Endothelial cell of umbilical vein (primary cell): Measurements from ENCODE around the gene CATSPER3. TPM values are rescaled to one million over a fixed set of nuclear protein-coding genes. Genes with fewer than 3 reads are reported as not detected.

Source experiments
- BruUV-seq: library from RNA; stranded (reverse); fragments of 400-500 nt; replicated peaks from 2 replicates; lab custom pipeline; 2021; lab: Mats Ljungman, UMichigan
- CTCF ChIA-PET: fragments of 300-600, 350-600 bp; sonication (Branson Sonifier 250); formaldehyde crosslinking; loops from one replicate; lab custom pipeline; 2021; ENCODE audit warnings: antibody characterized with exemption, inconsistent platforms; lab: Charles Lee
- POLR2A ChIA-PET: fragments of 300-600, 350-600 bp; sonication (Branson Sonifier 250); formaldehyde crosslinking; loops from one replicate; lab custom pipeline; 2021; ENCODE audit warnings: antibody characterized with exemption, inconsistent platforms; lab: Charles Lee
- DNase-seq: peaks from one replicate; pipeline ENCODE4 v3.0.0-alpha.2; 2011; ENCODE audit warnings: low read depth, low spot score
- FAIRE-seq: peaks from 2 replicates; lab custom pipeline; 2011; peaks lifted over from hg19 to GRCh38; lab: Jason Lieb, UNC
- H2AFZ ChIP-seq: 2 replicates; pipeline ENCODE4 v1.6.0; 2012; ENCODE audit warnings: low read depth, low read length, control low read depth, inconsistent platforms
- H3K27ac ChIP-seq: 2 replicates; pipeline ENCODE4 v1.5.1; 2011; ENCODE audit warnings: low read depth, mild to moderate bottlenecking, control low read depth, low read length, moderate library complexity; ENCODE audit not compliant: insufficient read depth
- H3K27me3 ChIP-seq, 2 experiments: 2 replicates each; pipeline versions ENCODE4 v1.6.0 to v1.6.1; 2011; ENCODE audit warnings: low read length in 2 of 2, mixed read lengths in 1 of 2; ENCODE audit not compliant: control insufficient read depth in 2 of 2, insufficient read depth in 2 of 2
- H3K36me3 ChIP-seq, 2 experiments: 2 replicates in 1 of 2; 3 replicates in 1 of 2; pipeline ENCODE4 v1.5.1; 2011; ENCODE audit warnings: low read length in 2 of 2, mild to moderate bottlenecking in 1 of 2, moderate library complexity in 1 of 2; ENCODE audit not compliant: control insufficient read depth in 2 of 2, insufficient read depth in 2 of 2; ENCODE audit errors: extremely low read depth in 1 of 2
- H3K4me1 ChIP-seq: 3 replicates; pipeline ENCODE4 v1.5.1; 2011; ENCODE audit warnings: mild to moderate bottlenecking, low read length; ENCODE audit not compliant: control insufficient read depth, insufficient read depth; ENCODE audit errors: extremely low read depth
- H3K4me2 ChIP-seq: 2 replicates; pipeline ENCODE4 v1.6.1; 2011; ENCODE audit warnings: low read length, control low read depth, mixed read lengths; ENCODE audit not compliant: insufficient read depth
- H3K4me3 ChIP-seq, 3 experiments: fragments of 200-600 bp in 1 of 3; sonication (generic), shearing (Covaris generic) in 1 of 3; replicated peaks in 1 of 3; 2 replicates each; pipeline ENCODE4 v1.5.1; 2011 to 2016; ENCODE audit warnings: control low read depth in 3 of 3, low read length in 3 of 3, mild to moderate bottlenecking in 2 of 3, inconsistent platforms in 1 of 3, low read depth in 1 of 3, moderate library complexity in 1 of 3; ENCODE audit not compliant: insufficient read depth in 1 of 3
- H3K79me2 ChIP-seq: 2 replicates; pipeline ENCODE4 v1.6.0; 2012; ENCODE audit warnings: low read length, inconsistent platforms; ENCODE audit not compliant: control insufficient read depth, insufficient read depth
- H3K9ac ChIP-seq: replicated peaks from 2 replicates; pipeline ENCODE3; 2011; ENCODE audit warnings: low read length, control low read depth; ENCODE audit not compliant: insufficient read depth; ENCODE audit errors: extremely low read depth
- H3K9me1 ChIP-seq: replicated peaks from 3 replicates; pipeline ENCODE4 v1.6.0; 2011; ENCODE audit warnings: mild to moderate bottlenecking, low read length; ENCODE audit not compliant: control insufficient read depth, insufficient read depth; ENCODE audit errors: extremely low read depth
- H3K9me3 ChIP-seq: replicated peaks from 2 replicates; pipeline ENCODE4 v1.5.1; 2012; ENCODE audit warnings: low read length, inconsistent platforms; ENCODE audit not compliant: control insufficient read depth, insufficient read depth
- H4K20me1 ChIP-seq: replicated peaks from 2 replicates; pipeline ENCODE3; 2011; ENCODE audit warnings: mild to moderate bottlenecking, low read length; ENCODE audit not compliant: control insufficient read depth, insufficient read depth; ENCODE audit errors: extremely low read depth
- CTCF ChIP-seq, 2 donors: IDR thresholded peaks; 1 replicate in 1 of 2; 2 replicates in 1 of 2; pipeline ENCODE4 v1.5.1; 2011; ENCODE audit warnings: low read length in 2 of 2, mild to moderate bottlenecking in 2 of 2, moderate library complexity in 2 of 2, control low read depth in 1 of 2, inconsistent platforms in 1 of 2, low read depth in 1 of 2; ENCODE audit not compliant: insufficient read depth in 1 of 2; ENCODE audit errors: extremely low read depth in 1 of 2
- EZH2 ChIP-seq: IDR thresholded peaks from 2 replicates; pipeline ENCODE4 v1.6.1; 2012; ENCODE audit warnings: borderline replicate concordance, low read depth, mild to moderate bottlenecking, moderate library complexity, low read length, inconsistent platforms; ENCODE audit not compliant: severe bottlenecking
- FOS ChIP-seq: IDR thresholded peaks from 2 replicates; pipeline ENCODE4 v1.6.1; 2011; ENCODE audit warnings: mild to moderate bottlenecking, low read length, moderate library complexity, borderline replicate concordance; ENCODE audit not compliant: insufficient read depth
- GATA2 ChIP-seq: IDR thresholded peaks from 2 replicates; pipeline ENCODE4 v1.7.0; 2011; ENCODE audit warnings: low read depth, mild to moderate bottlenecking, moderate library complexity, mixed read lengths, low read length; ENCODE audit not compliant: insufficient read length, insufficient read depth
- JUN ChIP-seq: IDR thresholded peaks from 2 replicates; pipeline ENCODE4 v1.6.1; 2011; ENCODE audit warnings: borderline replicate concordance, low read depth; ENCODE audit not compliant: insufficient read length, insufficient read depth
- MAX ChIP-seq: IDR thresholded peaks from 2 replicates; pipeline ENCODE4 v1.6.1; 2011; ENCODE audit not compliant: insufficient read depth, insufficient read length
- MYC ChIP-seq: IDR thresholded peaks from one replicate; pipeline ENCODE4 v1.6.1; 2011; ENCODE audit warnings: mild to moderate bottlenecking, low read depth, low read length
- POLR2A ChIP-seq: IDR thresholded peaks from 2 replicates; pipeline ENCODE4 v1.6.1; 2012; ENCODE audit warnings: low read depth, mild to moderate bottlenecking, control low read depth, low read length
- POLR2AphosphoS5 ChIP-seq: IDR thresholded peaks from 2 replicates; pipeline ENCODE4 v1.6.1; 2012; ENCODE audit warnings: low read depth, mild to moderate bottlenecking, control low read depth, low read length, moderate library complexity; ENCODE audit not compliant: insufficient read depth
- dilution Hi-C: fragments of 300-500 bp; cut with MboI; formaldehyde crosslinking; loops from one replicate; pipeline ENCODE4 v1.15.0; 2019; ENCODE audit warnings: low sequenced_read_pairs; ENCODE audit not compliant: extremely low pct_ligation_motif_present
- intact Hi-C: fragments of 100-400 bp; cut with micrococcal nuclease; formaldehyde crosslinking; loops from one replicate; pipeline ENCODE4 v1.10.0; 2022
- polyA plus RNA-seq, 4 experiments: library from polyadenylated mRNA; depleted of rRNA in 3 of 4; stranded (reverse) in 3 of 4; unstranded in 1 of 4; fragments of >200 nt; gene quantifications; 2 replicates each; pipeline versions ENCODE4 v1.2.1 to v1.2.3, GENCODE V29; 2011 to 2012; ENCODE audit warnings: missing spikeins in 1 of 4
- total RNA-seq: library from RNA; stranded (reverse); gene quantifications from 2 replicates; pipeline ENCODE4 v1.2.3, GENCODE V29; 2021

The CATSPER3 gene
- total and polyA plus RNA-seq, 2 donors (not counting 3 experiments of a cell fraction or from before 2014, with no cell fraction given), result 0.43 to 0.71 TPM

- Histone ChIP-seq H3K4me1 (no peaks in the 10 kb centered on the region), H3K9me1 (no peaks in the 10 kb centered on the region), H3K9me3 (no peaks in the 10 kb centered on the region), H3K36me3 (no peaks in the 10 kb centered on the region), H2AFZ (no peak overlapping the region), H4K20me1 (no peaks in the 10 kb centered on the region), H3K9ac (no peak overlapping the region), H3K4me3 (no peak overlapping the region), H3K27ac (no peak overlapping the region), H3K4me2 (no peak overlapping the region), H3K79me2 (no peaks in the 10 kb centered on the region), H3K27me3 (peaks cover 3 to 6% of the 10 kb centered on the region in 2 experiments)
- BruUV-seq, result no TSS peak
- ChIA-PET POLR2A (no interaction called here), CTCF (no interaction called here)
- no peak for FAIRE-seq
- dilution Hi-C loops (no loop called here), intact Hi-C loops (no loop called here)
- DNase-seq, result no peak
- no peak for TF ChIP-seq FOS
- no peak for TF ChIP-seq JUN
- TF ChIP-seq MAX, result no peak
- no peak for TF ChIP-seq POLR2AphosphoS5
- TF ChIP-seq GATA2, result no peak
- no peak for TF ChIP-seq CTCF (IDR thresholded peaks at IDR 0.05; ENCODE audit: extremely low read depth in 1 of 2, insufficient read depth in 1 of 2, low read depth in 1 of 2, low read length in 2 of 2)
- TF ChIP-seq MYC, result no peak
- TF ChIP-seq EZH2, result no peak
- TF ChIP-seq POLR2A, result no peak
Measured at GRCh38 chr5:134993161-134993560, 25.5 kb downstream of the CATSPER3 start.
